ENCODE data around the gene NT5DC1. TPM values are rescaled to one million over a fixed set of nuclear protein-coding genes. Genes with fewer than 3 reads are reported as not detected.

Gene NT5DC1
- total RNA-seq, 2 experiments from 2014 or later, result 20.5 to 58.8 TPM

- Histone ChIP-seq H2AFZ (ENCODE audit: low read length) (no peak overlapping the region), H3K36me3 (ENCODE audit: insufficient read depth, low read length) (no peaks in the 10 kb centered on the region), H3K4me3 (ENCODE audit: low read depth, low read length, poor library complexity, severe bottlenecking) (no peak overlapping the region), H3K9me2 (ENCODE audit: insufficient read depth, low read length) (no peaks in the 10 kb centered on the region), H3K9me3 (ENCODE audit: low read length) (no peaks in the 10 kb centered on the region), H3K4me1 (ENCODE audit: insufficient read depth, low read length, poor library complexity, severe bottlenecking) (no peaks in the 10 kb centered on the region), H3K4me2 (ENCODE audit: low read length) (no peak overlapping the region), H4K20me1 (ENCODE audit: insufficient read depth, low read length) (peaks cover 3% of the 10 kb centered on the region; the same call in 1 of the 2 replicates), H3K79me2 (ENCODE audit: insufficient read depth, low read depth, low read length) (no peaks in the 10 kb centered on the region), H3K27ac (ENCODE audit: low read depth, low read length, poor library complexity, severe bottlenecking) (no peak overlapping the region)
- no TSS peak for BruUV-seq (replicated peaks)
- no peak for DNase-seq (ENCODE audit: low spot score)
- intact Hi-C loops (cut with micrococcal nuclease; ENCODE audit: unreplicated experiment), result no loop called here
- ChIA-PET POLR2A (no interaction called here), CTCF (ENCODE audit: unreplicated experiment) (no interaction called here)
- no peak for TF ChIP-seq EZH2phosphoT487 (IDR thresholded peaks at IDR 0.05; ENCODE audit: borderline replicate concordance, low read depth, low read length)
- TF ChIP-seq CTCF (conservative IDR thresholded peaks at IDR 0.05; ENCODE audit: low read length), result no peak
These were observed 54.2 kb downstream of the NT5DC1 start for GRCh38 chr6:116154887-116155286.

- Histone ChIP-seq H3K4me2 (ENCODE audit: low read length) (no peak overlapping the region), H3K9me3 (ENCODE audit: low read length) (no peaks in the 10 kb centered on the region), H3K27ac (ENCODE audit: low read depth, low read length, poor library complexity, severe bottlenecking) (no peak overlapping the region), H3K9me2 (ENCODE audit: insufficient read depth, low read length) (no peaks in the 10 kb centered on the region), H3K4me3 (ENCODE audit: low read depth, low read length, poor library complexity, severe bottlenecking) (no peak overlapping the region), H3K4me1 (ENCODE audit: insufficient read depth, low read length, poor library complexity, severe bottlenecking) (no peaks in the 10 kb centered on the region), H4K20me1 (ENCODE audit: insufficient read depth, low read length) (peaks cover 3% of the 10 kb centered on the region; the same call in 1 of the 2 replicates), H3K79me2 (ENCODE audit: insufficient read depth, low read depth, low read length) (no peaks in the 10 kb centered on the region), H2AFZ (ENCODE audit: low read length) (no peak overlapping the region), H3K36me3 (ENCODE audit: insufficient read depth, low read length) (no peaks in the 10 kb centered on the region)
- BruUV-seq (replicated peaks), result no TSS peak
- ChIA-PET CTCF (ENCODE audit: unreplicated experiment) (no interaction called here), POLR2A (interaction anchor here (1.1 kb wide), 1 partner anchor 39 kb away, joined by 3 read pairs; no protein-coding TSS in a partner anchor)
- TF ChIP-seq EZH2phosphoT487 (IDR thresholded peaks at IDR 0.05; ENCODE audit: borderline replicate concordance, low read depth, low read length) (no peak), CTCF (conservative IDR thresholded peaks at IDR 0.05; ENCODE audit: low read length) (no peak)
- intact Hi-C loops (cut with micrococcal nuclease; ENCODE audit: unreplicated experiment), result no loop called here
- no peak for DNase-seq (ENCODE audit: low spot score)
These were observed 56.0 kb downstream of the NT5DC1 start for GRCh38 chr6:116156405-116157326.

- H3K4me1 ChIP-seq (ENCODE audit: insufficient read depth, low read length, poor library complexity, severe bottlenecking), result no peaks in the 10 kb centered on the region
- intact Hi-C loops (cut with micrococcal nuclease; ENCODE audit: unreplicated experiment), result no loop called here
- H3K4me2 ChIP-seq (ENCODE audit: low read length), result no peak overlapping the region
- no peaks in the 10 kb centered on the region for H3K9me2 ChIP-seq (ENCODE audit: insufficient read depth, low read length)
- TF ChIP-seq EZH2phosphoT487 (IDR thresholded peaks at IDR 0.05; ENCODE audit: borderline replicate concordance, low read depth, low read length), result no peak
- TF ChIP-seq CTCF (conservative IDR thresholded peaks at IDR 0.05; ENCODE audit: low read length), result no peak
- no peaks in the 10 kb centered on the region for H3K36me3 ChIP-seq (ENCODE audit: insufficient read depth, low read length)
- H2AFZ ChIP-seq (ENCODE audit: low read length), result no peak overlapping the region
- DNase-seq (ENCODE audit: low spot score), result no peak
- ChIA-PET CTCF (ENCODE audit: unreplicated experiment) (no interaction called here), POLR2A (interaction anchor here (0.9 to 1.1 kb wide), 2 partner anchors 11 to 40 kb away, joined by 3 read pairs; no protein-coding TSS in a partner anchor)
- BruUV-seq (replicated peaks), result no TSS peak
- peaks cover 3% of the 10 kb centered on the region; the same call in 1 of the 2 replicates for H4K20me1 ChIP-seq (ENCODE audit: insufficient read depth, low read length)
- H3K79me2 ChIP-seq (ENCODE audit: insufficient read depth, low read depth, low read length), result no peaks in the 10 kb centered on the region
- H3K27ac ChIP-seq (ENCODE audit: low read depth, low read length, poor library complexity, severe bottlenecking), result no peak overlapping the region
- no peak overlapping the region for H3K4me3 ChIP-seq (ENCODE audit: low read depth, low read length, poor library complexity, severe bottlenecking)
- no peaks in the 10 kb centered on the region for H3K9me3 ChIP-seq (ENCODE audit: low read length)
These were observed 56.7 kb downstream of the NT5DC1 start for GRCh38 chr6:116157391-116157790.
